Measurements from ENCODE around the gene PSKH1.
"Not testable (repeated sequence)": the region's sequence is repeated elsewhere in the genome, so short reads cannot be mapped to it uniquely, and the experiment has no call there.

The PSKH1 gene

GRCh38 chr16:67935101-67935401, 42.0 kb downstream of the PSKH1 start:
- peaks cover 6% of the 10 kb centered on the region for H3K36me3 Mint-ChIP-seq (ENCODE audit: low read depth)
- H3K4me3 Mint-ChIP-seq: peak overlapping the region; percentile 100
- no peak for DNase-seq
- peaks cover 13% of the 10 kb centered on the region for H3K27me3 Mint-ChIP-seq (ENCODE audit: low read depth, poor library complexity)
- no peaks in the 10 kb centered on the region for H3K9me3 Mint-ChIP-seq
- peaks cover 29% of the 10 kb centered on the region for H3K4me1 Mint-ChIP-seq
- peak overlapping the region; percentile 90 for H3K27ac Mint-ChIP-seq
- TF ChIP-seq CTCF (IDR thresholded peaks at IDR 0.05): no peak

- Mint-ChIP-seq H3K4me3 (peak overlapping the region; percentile 100), H3K9me3 (no peaks in the 10 kb centered on the region), H3K27ac (peak overlapping the region; percentile 98), H3K36me3 (ENCODE audit: low read depth) (peaks cover 6% of the 10 kb centered on the region), H3K27me3 (ENCODE audit: low read depth, poor library complexity) (peaks cover 13% of the 10 kb centered on the region), H3K4me1 (peaks cover 29% of the 10 kb centered on the region)
- DNase-seq: peak; percentile 89
- TF ChIP-seq CTCF (IDR thresholded peaks at IDR 0.05): no peak
Measured at GRCh38 chr16:67935402-67936123, 42.5 kb downstream of the PSKH1 start.

GRCh38 chr16:67936124-67936879, 43.2 kb downstream of the PSKH1 start, which contains the start of gene PSMB10:
Gene PSMB10, minus strand, starts transcription at chr16:67936850. Its CDS starts 101 bp downstream, at chr16:67936749.
- Mint-ChIP-seq H3K27ac (peak within 1 kb of the TSS; percentile 98), H3K9me3 (no peaks in the 10 kb centered on the region), H3K36me3 (ENCODE audit: low read depth) (peaks cover 6% of the 10 kb centered on the region), H3K4me3 (peak within 1 kb of the TSS; percentile 100), H3K4me1 (peaks cover 29% of the 10 kb centered on the region), H3K27me3 (ENCODE audit: low read depth, poor library complexity) (peaks cover 12% of the 10 kb centered on the region)
- peak; percentile 47 for DNase-seq
- TF ChIP-seq CTCF (IDR thresholded peaks at IDR 0.05): no peak

- Mint-ChIP-seq H3K36me3 (ENCODE audit: low read depth) (peaks cover 6% of the 10 kb centered on the region), H3K27ac (peak overlapping the region; percentile 76), H3K4me3 (peak overlapping the region; percentile 100), H3K4me1 (peaks cover 37% of the 10 kb centered on the region), H3K27me3 (ENCODE audit: low read depth, poor library complexity) (peaks cover 9% of the 10 kb centered on the region), H3K9me3 (no peaks in the 10 kb centered on the region)
- no peak for TF ChIP-seq CTCF (IDR thresholded peaks at IDR 0.05)
- no peak for DNase-seq
Measured at GRCh38 chr16:67936880-67937605, 44.0 kb downstream of the PSKH1 start.

- H3K27ac Mint-ChIP-seq; H3K9me3 Mint-ChIP-seq; H3K36me3 Mint-ChIP-seq (ENCODE audit: low read depth); H3K27me3 Mint-ChIP-seq (ENCODE audit: low read depth, poor library complexity); DNase-seq: not testable (repeated sequence)
- Mint-ChIP-seq H3K4me3 (peak overlapping the region; percentile 100), H3K4me1 (peaks cover 40% of the 10 kb centered on the region)
Measured at GRCh38 chr16:67937713-67938112, 44.7 kb downstream of the PSKH1 start.

Measured in nephron progenitor cell (in vitro differentiated cells).